ENCODE results near the gene SRC. TPM values are rescaled to one million over a fixed set of nuclear protein-coding genes. Genes with fewer than 3 reads are reported as not detected.

Gene SRC
- polyA plus RNA-seq, 1 of the 3 experiments (the other 2 are of a cell fraction): 23.8 TPM

DNA sequence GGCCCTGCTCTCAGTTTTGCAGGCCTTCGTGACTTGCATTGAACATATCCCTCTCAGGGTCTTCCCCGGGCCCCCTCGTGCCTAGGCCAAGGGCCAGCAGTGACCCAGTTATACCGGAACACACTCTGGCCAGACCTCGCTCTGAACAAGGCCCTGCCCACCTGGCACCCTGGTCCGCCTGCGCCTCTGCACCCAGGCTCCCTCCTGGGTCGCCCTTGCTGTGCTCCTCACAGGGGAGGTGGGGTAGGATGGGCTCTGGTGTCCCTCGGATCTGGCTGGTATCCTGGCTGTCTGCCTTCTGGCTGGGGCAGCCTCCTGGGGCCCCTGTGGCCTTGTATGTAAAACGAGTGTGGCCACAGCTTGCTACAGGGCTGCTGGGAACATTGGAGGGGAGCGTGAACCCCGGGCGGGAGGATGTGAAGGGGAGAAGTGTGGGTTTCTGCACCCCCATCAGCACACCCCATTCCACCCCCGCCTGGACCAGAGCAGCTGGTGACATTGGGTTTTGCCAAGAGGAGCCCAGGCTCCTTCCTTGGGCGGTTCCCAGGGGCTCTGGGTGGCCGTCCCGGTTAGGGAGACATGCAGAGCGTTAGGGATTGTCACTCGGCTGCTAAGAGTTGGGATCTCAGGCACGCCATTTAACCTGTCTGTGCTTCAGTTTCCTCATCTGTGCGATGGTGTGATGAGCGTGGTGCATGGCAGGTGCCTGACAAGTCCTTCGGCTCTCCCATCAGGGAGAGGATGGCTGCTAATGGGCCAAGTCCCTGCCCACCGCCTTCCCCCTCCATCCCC lies 17.5 kb downstream of the SRC start:
- DNase-seq: no peak
- no peak overlapping the region for H3K4me2 ChIP-seq
- ChIA-PET CTCF (interaction anchor here (0.9 to 2.2 kb wide), 6 partner anchors 8 to 168 kb away, joined by 3 to 6 read pairs (median 4); no protein-coding TSS in a partner anchor), POLR2A (no interaction called here)
- peaks cover 0 to 7% of the 10 kb centered on the region in 2 experiments; a peak in 1 of 4 replicates for H3K4me1 ChIP-seq (ENCODE audit: control insufficient read depth in 1 of 2, insufficient read depth in 2 of 2, low read depth in 1 of 2, low read length in 1 of 2)
- H3K9me2 ChIP-seq: no peaks in the 10 kb centered on the region
- no peak overlapping the region for H2AFZ ChIP-seq (ENCODE audit: low read depth)
- no peaks in the 10 kb centered on the region for H3K9me3 ChIP-seq
- H4K20me1 ChIP-seq (ENCODE audit: insufficient read depth): peaks cover 54% of the 10 kb centered on the region
- WGBS (ENCODE audit: low lambda C conversion rate): 97% methylated on average over 16 of the region's 24 CpGs
- no peak overlapping the region for H3K9ac ChIP-seq
- no peaks in the 10 kb centered on the region for H3K27me3 ChIP-seq (ENCODE audit: insufficient read depth)
- peaks cover 14% of the 10 kb centered on the region for H3F3A ChIP-seq (replicated peaks; ENCODE audit: insufficient read depth)
- H3K79me2 ChIP-seq (ENCODE audit: insufficient read depth): peaks cover 30% of the 10 kb centered on the region
- TF ChIP-seq RXRA (IDR thresholded peaks at IDR 0.05; ENCODE audit: borderline replicate concordance, low read depth) (no peak), YY1 (IDR thresholded peaks at IDR 0.05; ENCODE audit: low read depth) (no peak), ELF1 (IDR thresholded peaks at IDR 0.05) (no peak)
- TF ChIP-seq, protein P1, sequence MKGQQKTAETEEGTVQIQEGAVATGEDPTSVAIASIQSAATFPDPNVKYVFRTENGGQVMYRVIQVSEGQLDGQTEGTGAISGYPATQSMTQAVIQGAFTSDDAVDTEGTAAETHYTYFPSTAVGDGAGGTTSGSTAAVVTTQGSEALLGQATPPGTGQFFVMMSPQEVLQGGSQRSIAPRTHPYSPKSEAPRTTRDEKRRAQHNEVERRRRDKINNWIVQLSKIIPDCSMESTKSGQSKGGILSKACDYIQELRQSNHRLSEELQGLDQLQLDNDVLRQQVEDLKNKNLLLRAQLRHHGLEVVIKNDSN (IDR thresholded peaks at IDR 0.05; ENCODE audit: borderline replicate concordance, low read depth): no peak
- TF ChIP-seq, protein P2, sequence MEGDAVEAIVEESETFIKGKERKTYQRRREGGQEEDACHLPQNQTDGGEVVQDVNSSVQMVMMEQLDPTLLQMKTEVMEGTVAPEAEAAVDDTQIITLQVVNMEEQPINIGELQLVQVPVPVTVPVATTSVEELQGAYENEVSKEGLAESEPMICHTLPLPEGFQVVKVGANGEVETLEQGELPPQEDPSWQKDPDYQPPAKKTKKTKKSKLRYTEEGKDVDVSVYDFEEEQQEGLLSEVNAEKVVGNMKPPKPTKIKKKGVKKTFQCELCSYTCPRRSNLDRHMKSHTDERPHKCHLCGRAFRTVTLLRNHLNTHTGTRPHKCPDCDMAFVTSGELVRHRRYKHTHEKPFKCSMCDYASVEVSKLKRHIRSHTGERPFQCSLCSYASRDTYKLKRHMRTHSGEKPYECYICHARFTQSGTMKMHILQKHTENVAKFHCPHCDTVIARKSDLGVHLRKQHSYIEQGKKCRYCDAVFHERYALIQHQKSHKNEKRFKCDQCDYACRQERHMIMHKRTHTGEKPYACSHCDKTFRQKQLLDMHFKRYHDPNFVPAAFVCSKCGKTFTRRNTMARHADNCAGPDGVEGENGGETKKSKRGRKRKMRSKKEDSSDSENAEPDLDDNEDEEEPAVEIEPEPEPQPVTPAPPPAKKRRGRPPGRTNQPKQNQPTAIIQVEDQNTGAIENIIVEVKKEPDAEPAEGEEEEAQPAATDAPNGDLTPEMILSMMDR (IDR thresholded peaks at IDR 0.05): no peak
- H3K27ac ChIP-seq (ENCODE audit: low read depth in 2 of 2, low read length in 1 of 2): no peak overlapping the region; a peak in 1 of 4 replicates
- no peak overlapping the region for H3K4me3 ChIP-seq (ENCODE audit: low read depth in 2 of 2, low read length in 1 of 2)
- H3K36me3 ChIP-seq (replicated peaks in 1 of 2; ENCODE audit: control insufficient read depth in 1 of 2, insufficient read depth in 2 of 2, low read length in 1 of 2): peaks cover 7 to 23% of the 10 kb centered on the region in 2 experiments

DNA sequence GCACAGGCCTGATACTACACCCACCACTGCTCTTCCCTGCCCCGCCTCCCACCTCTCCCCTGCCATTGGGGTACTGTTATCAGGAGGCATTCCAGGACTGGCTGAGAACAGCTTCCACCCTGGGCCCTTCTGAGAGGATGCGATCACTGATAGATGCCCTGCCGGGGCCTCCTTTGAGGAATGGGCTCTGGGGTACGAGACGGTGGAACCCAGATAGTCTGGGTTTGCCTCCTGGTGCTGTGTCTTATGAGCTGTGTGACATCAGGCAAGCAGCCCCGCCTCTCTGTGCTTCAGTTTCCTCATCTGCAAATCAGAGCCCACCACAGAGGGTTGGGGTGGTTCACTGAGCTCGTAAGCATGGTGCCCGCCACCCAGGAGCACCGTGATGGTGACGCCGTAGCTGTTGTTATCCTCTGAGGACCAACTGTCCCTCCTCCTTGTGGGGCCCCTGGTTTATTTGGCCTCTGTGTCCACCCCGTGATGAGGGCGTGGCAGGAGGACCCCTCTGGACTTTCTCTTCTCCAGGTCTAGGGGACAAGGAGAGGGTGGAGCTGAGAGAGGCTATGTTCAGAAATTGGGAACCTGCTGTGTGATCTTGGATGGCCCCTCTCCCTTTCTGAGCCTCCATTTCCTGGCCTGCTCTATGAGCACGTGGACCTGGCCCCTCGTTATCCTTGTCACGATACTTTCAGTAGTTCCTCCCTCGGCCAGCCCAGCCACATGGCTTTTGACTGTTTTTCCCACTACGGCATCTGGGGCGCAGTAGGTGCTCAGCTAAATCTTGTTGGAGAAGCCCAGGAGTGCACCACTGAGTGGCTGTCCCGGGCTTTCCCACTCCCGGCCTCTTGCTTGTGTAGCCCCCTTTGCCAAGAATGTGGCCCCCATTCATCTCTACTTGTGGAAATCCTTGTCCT lies 18.3 kb downstream of the SRC start:
- DNase-seq: no peak
- ChIA-PET CTCF (interaction anchor here (0.9 to 2.2 kb wide), 6 partner anchors 8 to 156 kb away, joined by 3 to 6 read pairs (median 4); no protein-coding TSS in a partner anchor), POLR2A (no interaction called here)
- Histone ChIP-seq H3K27ac (ENCODE audit: low read depth in 2 of 2, low read length in 1 of 2) (no peak overlapping the region; a peak in 1 of 4 replicates), H3K9me3 (no peaks in the 10 kb centered on the region), H3K9ac (no peak overlapping the region), H3K4me1 (ENCODE audit: control insufficient read depth in 1 of 2, insufficient read depth in 2 of 2, low read depth in 1 of 2, low read length in 1 of 2) (peaks cover 0 to 3% of the 10 kb centered on the region in 2 experiments; a peak in 1 of 4 replicates), H3K27me3 (ENCODE audit: insufficient read depth) (no peaks in the 10 kb centered on the region), H4K20me1 (ENCODE audit: insufficient read depth) (peaks cover 48% of the 10 kb centered on the region), H3F3A (replicated peaks; ENCODE audit: insufficient read depth) (peaks cover 17% of the 10 kb centered on the region), H2AFZ (ENCODE audit: low read depth) (no peak overlapping the region), H3K9me2 (no peaks in the 10 kb centered on the region), H3K79me2 (ENCODE audit: insufficient read depth) (peaks cover 31% of the 10 kb centered on the region), H3K4me2 (no peak overlapping the region), H3K36me3 (replicated peaks in 1 of 2; ENCODE audit: control insufficient read depth in 1 of 2, insufficient read depth in 2 of 2, low read length in 1 of 2) (peaks cover 7 to 23% of the 10 kb centered on the region in 2 experiments), H3K4me3 (ENCODE audit: low read depth in 2 of 2, low read length in 1 of 2) (no peak overlapping the region)
- 95% methylated on average over 21 of the region's 21 CpGs for WGBS (ENCODE audit: low lambda C conversion rate)
- TF ChIP-seq FOXJ3 (CRISPR knock-in tag; IDR thresholded peaks at IDR 0.05) (no peak), ELF1 (IDR thresholded peaks at IDR 0.05) (no peak), SIN3A (IDR thresholded peaks at IDR 0.05; ENCODE audit: borderline replicate concordance, low read depth, low read length) (no peak), RFX5 (IDR thresholded peaks at IDR 0.05; ENCODE audit: low read length) (no peak), JUND (IDR thresholded peaks at IDR 0.05) (no peak), FOSL2 (IDR thresholded peaks at IDR 0.05; ENCODE audit: borderline replicate concordance, low read depth) (no peak), NFIC (IDR thresholded peaks at IDR 0.05; ENCODE audit: borderline replicate concordance) (no peak), TAF1 (IDR thresholded peaks at IDR 0.05; ENCODE audit: borderline replicate concordance, low read depth, low read length) (no peak), GABPA (IDR thresholded peaks at IDR 0.05; ENCODE audit: low read depth) (no peak), RXRA (IDR thresholded peaks at IDR 0.05; ENCODE audit: borderline replicate concordance, low read depth) (no peak)
- TF ChIP-seq, protein P3, sequence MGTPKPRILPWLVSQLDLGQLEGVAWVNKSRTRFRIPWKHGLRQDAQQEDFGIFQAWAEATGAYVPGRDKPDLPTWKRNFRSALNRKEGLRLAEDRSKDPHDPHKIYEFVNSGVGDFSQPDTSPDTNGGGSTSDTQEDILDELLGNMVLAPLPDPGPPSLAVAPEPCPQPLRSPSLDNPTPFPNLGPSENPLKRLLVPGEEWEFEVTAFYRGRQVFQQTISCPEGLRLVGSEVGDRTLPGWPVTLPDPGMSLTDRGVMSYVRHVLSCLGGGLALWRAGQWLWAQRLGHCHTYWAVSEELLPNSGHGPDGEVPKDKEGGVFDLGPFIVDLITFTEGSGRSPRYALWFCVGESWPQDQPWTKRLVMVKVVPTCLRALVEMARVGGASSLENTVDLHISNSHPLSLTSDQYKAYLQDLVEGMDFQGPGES (IDR thresholded peaks at IDR 0.05; ENCODE audit: low read depth, low read length): no peak
- TF ChIP-seq, protein P4, sequence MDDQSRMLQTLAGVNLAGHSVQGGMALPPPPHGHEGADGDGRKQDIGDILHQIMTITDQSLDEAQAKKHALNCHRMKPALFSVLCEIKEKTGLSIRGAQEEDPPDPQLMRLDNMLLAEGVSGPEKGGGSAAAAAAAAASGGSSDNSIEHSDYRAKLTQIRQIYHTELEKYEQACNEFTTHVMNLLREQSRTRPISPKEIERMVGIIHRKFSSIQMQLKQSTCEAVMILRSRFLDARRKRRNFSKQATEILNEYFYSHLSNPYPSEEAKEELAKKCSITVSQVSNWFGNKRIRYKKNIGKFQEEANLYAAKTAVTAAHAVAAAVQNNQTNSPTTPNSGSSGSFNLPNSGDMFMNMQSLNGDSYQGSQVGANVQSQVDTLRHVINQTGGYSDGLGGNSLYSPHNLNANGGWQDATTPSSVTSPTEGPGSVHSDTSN (IDR thresholded peaks at IDR 0.05): no peak
- TF ChIP-seq, protein P5, sequence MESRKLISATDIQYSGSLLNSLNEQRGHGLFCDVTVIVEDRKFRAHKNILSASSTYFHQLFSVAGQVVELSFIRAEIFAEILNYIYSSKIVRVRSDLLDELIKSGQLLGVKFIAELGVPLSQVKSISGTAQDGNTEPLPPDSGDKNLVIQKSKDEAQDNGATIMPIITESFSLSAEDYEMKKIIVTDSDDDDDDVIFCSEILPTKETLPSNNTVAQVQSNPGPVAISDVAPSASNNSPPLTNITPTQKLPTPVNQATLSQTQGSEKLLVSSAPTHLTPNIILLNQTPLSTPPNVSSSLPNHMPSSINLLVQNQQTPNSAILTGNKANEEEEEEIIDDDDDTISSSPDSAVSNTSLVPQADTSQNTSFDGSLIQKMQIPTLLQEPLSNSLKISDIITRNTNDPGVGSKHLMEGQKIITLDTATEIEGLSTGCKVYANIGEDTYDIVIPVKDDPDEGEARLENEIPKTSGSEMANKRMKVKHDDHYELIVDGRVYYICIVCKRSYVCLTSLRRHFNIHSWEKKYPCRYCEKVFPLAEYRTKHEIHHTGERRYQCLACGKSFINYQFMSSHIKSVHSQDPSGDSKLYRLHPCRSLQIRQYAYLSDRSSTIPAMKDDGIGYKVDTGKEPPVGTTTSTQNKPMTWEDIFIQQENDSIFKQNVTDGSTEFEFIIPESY (IDR thresholded peaks at IDR 0.05; ENCODE audit: borderline replicate concordance, low read depth): no peak

Data from SK-N-SH (cell line).